Activated naive CD4-positive, alpha-beta T cell treated with anti-CD3 and anti-CD28 coated beads for 36 hours (primary cell): ENCODE results near the gene MACROD2. TPM values are rescaled to one million over a fixed set of nuclear protein-coding genes. Genes with fewer than 3 reads are reported as not detected.

Experiments
- CTCF ChIA-PET: fragments of 350-600 bp; sonication (Branson Sonifier 250); formaldehyde crosslinking; loops from one replicate; lab custom pipeline; 2021; ENCODE audit warnings: antibody characterized with exemption; lab: Charles Lee
- DNase-seq: peaks from one replicate; pipeline ENCODE4 v3.0.0-alpha.2; 2020
- H3K27ac Mint-ChIP-seq: one replicate; pipeline ENCODE4 v1.8.0; 2021; ENCODE audit warnings: mild to moderate bottlenecking, mixed read lengths
- H3K27me3 Mint-ChIP-seq: one replicate; pipeline ENCODE4 v1.8.0; 2021; ENCODE audit warnings: low read depth, mixed read lengths
- H3K36me3 Mint-ChIP-seq: one replicate; pipeline ENCODE4 v1.8.0; 2021; ENCODE audit warnings: low read depth, mixed read lengths
- H3K4me1 Mint-ChIP-seq: one replicate; pipeline ENCODE4 v1.8.0; 2021; ENCODE audit warnings: low read depth, mixed read lengths
- H3K4me3 Mint-ChIP-seq: one replicate; pipeline ENCODE4 v1.8.0; 2021; ENCODE audit warnings: mild to moderate bottlenecking, moderate library complexity, mixed read lengths
- H3K9me3 Mint-ChIP-seq: one replicate; pipeline ENCODE4 v1.8.0; 2021; ENCODE audit warnings: mixed read lengths
- intact Hi-C: fragments of 100-400 bp; cut with micrococcal nuclease; formaldehyde crosslinking; loops from one replicate; pipeline ENCODE4 v1.15.1; 2023
- total RNA-seq, 2 experiments: library from RNA; stranded (reverse); gene quantifications; one replicate each; pipeline ENCODE4 v1.2.3, GENCODE V29; 2021

Gene MACROD2
- total RNA-seq, 2 experiments from 2014 or later, result not detected

DNA sequence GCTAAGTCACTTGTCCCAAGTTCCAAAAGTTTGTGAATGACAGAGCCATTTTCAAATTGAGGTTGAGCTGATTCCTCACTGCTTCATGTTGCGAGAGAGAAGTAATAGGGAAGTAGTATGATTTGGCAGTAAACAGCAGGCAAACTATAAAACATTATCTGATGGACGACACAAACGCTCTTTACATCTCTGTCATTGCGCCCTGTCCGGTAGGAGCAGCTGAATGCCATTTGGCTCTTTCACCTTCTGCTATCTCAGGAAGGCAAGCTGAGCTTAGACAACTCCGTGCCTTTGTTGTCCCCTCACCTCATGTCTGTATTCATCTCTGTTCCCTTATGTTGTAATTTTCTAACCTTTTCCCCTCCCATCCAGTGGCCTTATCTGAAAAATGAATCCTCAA is 782.8 kb downstream of the MACROD2 start:
- Mint-ChIP-seq H3K36me3 (no peaks in the 10 kb centered on the region), H3K27ac (no peak overlapping the region), H3K9me3 (peaks cover 9% of the 10 kb centered on the region), H3K4me1 (no peaks in the 10 kb centered on the region), H3K27me3 (no peaks in the 10 kb centered on the region), H3K4me3 (no peak overlapping the region)
- CTCF ChIA-PET, result interaction anchor here (0.6 kb wide), 1 partner anchor 516 kb away, joined by 4 read pairs; no protein-coding TSS in a partner anchor
- no peak for DNase-seq
- intact Hi-C loops, result no loop called here

DNA sequence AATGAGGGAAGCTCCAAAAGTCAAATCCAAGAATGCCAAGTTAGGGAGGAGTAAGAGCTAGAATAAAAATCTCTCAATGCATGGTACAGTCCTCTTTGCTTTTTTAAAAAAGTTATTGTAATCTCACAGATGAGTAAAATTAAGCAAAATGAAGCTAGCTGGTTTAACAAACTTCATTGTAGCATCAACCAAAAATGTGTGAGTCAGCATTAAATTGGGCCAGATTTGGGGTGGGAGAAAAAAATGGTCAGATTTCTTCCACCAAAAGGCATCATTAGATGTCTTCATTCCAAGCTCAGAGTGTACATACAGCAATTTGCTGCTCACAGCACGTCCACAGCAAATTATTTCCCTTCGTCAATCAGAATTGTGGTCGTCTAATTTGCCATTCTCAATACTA is 783.6 kb downstream of the MACROD2 start:
- no peak overlapping the region for H3K4me3 Mint-ChIP-seq
- H3K27me3 Mint-ChIP-seq, result no peaks in the 10 kb centered on the region
- CTCF ChIA-PET, result no interaction called here
- H3K27ac Mint-ChIP-seq, result no peak overlapping the region
- no peak for DNase-seq
- intact Hi-C loops, result no loop called here
- H3K36me3 Mint-ChIP-seq, result no peaks in the 10 kb centered on the region
- H3K9me3 Mint-ChIP-seq, result peaks cover 9% of the 10 kb centered on the region
- H3K4me1 Mint-ChIP-seq, result no peaks in the 10 kb centered on the region

DNA sequence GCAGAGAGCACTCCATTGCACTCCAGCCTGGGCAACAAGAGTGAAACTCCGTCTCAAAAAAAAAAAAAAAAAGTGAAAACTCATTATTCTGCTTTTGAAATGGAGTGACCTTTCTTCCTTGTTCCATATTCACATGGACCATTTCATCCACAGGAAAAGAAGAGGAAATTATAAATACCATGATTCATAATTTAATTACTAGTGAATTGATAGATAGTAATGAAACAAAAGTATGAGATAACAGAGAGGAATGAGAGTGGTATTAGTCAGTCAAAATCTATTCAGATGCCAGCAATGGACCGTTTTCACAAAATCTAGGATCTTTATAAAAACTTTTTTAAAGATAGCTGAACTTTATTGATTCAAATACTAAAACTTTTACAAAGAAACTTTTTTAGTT is 785.2 kb downstream of the MACROD2 start:
- Mint-ChIP-seq H3K36me3 (no peaks in the 10 kb centered on the region), H3K9me3 (peaks cover 5% of the 10 kb centered on the region), H3K4me3 (no peak overlapping the region), H3K4me1 (no peaks in the 10 kb centered on the region), H3K27ac (no peak overlapping the region), H3K27me3 (no peaks in the 10 kb centered on the region)
- no peak for DNase-seq
- intact Hi-C loops, result no loop called here
- CTCF ChIA-PET, result interaction anchor here (0.5 kb wide), 1 partner anchor 1009 kb away, joined by 3 read pairs; no protein-coding TSS in a partner anchor

DNA sequence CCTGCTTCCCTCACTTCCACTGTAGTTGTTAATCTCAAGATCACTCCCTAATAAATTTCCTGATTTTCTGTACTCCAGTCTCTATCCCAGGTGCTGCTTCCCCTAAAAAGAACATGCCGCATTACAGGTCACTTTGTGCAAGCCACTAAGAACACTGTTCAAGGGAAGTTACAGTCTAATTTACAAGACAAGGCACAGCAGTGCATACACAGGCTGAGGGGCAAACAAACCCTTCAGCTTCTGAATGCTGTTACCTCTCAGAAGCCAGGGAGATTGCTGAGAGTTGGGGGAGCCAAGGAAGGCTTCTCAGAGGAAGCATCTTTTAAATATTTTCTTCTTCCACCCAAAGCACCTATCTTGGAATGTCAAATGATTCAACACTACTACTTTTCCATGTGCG is 787.4 kb downstream of the MACROD2 start:
- DNase-seq, result no peak
- Mint-ChIP-seq H3K27me3 (no peaks in the 10 kb centered on the region), H3K4me1 (no peaks in the 10 kb centered on the region), H3K4me3 (no peak overlapping the region), H3K27ac (no peak overlapping the region), H3K9me3 (peaks cover 11% of the 10 kb centered on the region), H3K36me3 (no peaks in the 10 kb centered on the region)
- intact Hi-C loops, result no loop called here
- CTCF ChIA-PET, result no interaction called here

DNA sequence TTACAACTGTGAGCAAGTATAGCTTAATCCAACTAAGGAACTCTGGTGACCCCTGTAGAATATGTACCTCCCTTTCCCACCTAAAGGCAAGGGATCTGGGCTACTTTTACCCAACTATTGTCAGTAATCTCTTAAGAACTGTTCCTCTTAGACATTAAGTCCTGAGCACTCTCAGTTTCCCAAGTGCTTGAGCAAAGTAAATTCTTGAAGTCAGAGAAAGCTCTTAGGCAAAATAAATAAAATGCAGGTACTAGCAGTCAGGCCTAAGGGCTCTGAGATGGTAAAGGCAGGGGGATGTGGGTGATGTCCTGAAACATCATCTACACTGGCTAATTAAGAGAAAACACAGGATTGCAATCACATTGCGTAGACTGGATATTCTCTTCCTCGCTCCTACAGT is 788.5 kb downstream of the MACROD2 start:
- Mint-ChIP-seq H3K36me3 (no peaks in the 10 kb centered on the region), H3K4me1 (no peaks in the 10 kb centered on the region), H3K4me3 (no peak overlapping the region), H3K9me3 (peaks cover 7% of the 10 kb centered on the region), H3K27ac (no peak overlapping the region), H3K27me3 (no peaks in the 10 kb centered on the region)
- CTCF ChIA-PET, result interaction anchor here (0.5 kb wide), 1 partner anchor 573 kb away, joined by 3 read pairs; no protein-coding TSS in a partner anchor
- intact Hi-C loops, result no loop called here
- DNase-seq, result no peak

DNA sequence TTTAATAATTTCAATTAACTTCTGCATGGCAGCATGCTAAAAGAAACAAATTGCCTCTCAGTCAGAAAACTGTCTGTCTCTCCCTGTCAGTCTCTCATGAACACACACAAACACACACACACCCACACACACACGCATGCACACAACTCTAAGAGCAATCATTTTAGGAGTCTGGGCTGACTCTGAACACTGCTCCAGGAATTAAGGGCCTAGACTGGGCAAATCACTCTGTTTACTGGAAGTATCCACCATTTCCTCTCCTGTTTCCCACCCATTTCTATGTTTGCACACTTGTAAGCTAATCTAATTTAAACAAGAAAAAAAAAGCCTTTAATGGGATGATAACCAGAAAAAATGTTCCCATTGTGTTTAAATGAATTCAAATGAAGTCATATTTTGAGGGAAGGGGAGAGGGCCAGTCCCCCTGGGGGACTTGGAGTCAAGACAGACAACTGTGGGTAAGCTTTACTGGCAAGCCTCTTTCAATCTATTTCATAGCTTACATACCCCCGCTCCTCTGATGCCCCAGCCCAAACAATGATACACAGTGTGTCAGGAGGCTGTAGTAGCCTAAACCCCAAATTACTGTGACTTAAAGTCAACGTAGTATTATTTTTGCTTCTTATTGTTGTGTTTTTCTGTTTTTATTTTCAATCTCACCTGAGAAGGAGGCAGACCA is 789.9 kb downstream of the MACROD2 start:
- Mint-ChIP-seq H3K27ac (no peak overlapping the region), H3K36me3 (no peaks in the 10 kb centered on the region), H3K4me1 (no peaks in the 10 kb centered on the region), H3K4me3 (no peak overlapping the region), H3K27me3 (no peaks in the 10 kb centered on the region), H3K9me3 (peaks cover 6% of the 10 kb centered on the region)
- intact Hi-C loops, result no loop called here
- CTCF ChIA-PET, result no interaction called here
- DNase-seq, result no peak

DNA sequence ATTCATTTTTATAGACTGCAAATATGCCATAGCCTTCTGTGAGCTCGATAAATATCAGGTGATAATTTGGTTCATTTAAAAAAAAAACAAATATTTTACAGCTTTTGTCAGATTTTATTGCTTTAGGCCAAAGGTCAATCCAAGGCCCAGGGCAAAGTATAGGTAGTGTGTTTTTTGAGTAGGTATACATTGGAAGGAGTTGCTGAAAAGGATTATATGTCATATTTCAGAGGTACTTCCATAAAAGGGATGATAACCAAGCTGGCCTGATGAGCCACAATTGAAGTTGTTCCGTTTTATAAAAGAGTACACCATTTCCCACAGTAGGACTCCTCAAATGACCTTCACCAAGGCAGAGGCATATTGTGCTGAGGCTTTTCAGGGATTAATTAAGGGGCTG is 794.9 kb downstream of the MACROD2 start:
- CTCF ChIA-PET, result no interaction called here
- no peaks in the 10 kb centered on the region for H3K4me1 Mint-ChIP-seq
- no peak for DNase-seq
- H3K4me3 Mint-ChIP-seq, result no peak overlapping the region
- H3K27ac Mint-ChIP-seq, result no peak overlapping the region
- intact Hi-C loops, result no loop called here
- no peaks in the 10 kb centered on the region for H3K36me3 Mint-ChIP-seq
- peaks cover 9% of the 10 kb centered on the region for H3K9me3 Mint-ChIP-seq
- H3K27me3 Mint-ChIP-seq, result no peaks in the 10 kb centered on the region

DNA sequence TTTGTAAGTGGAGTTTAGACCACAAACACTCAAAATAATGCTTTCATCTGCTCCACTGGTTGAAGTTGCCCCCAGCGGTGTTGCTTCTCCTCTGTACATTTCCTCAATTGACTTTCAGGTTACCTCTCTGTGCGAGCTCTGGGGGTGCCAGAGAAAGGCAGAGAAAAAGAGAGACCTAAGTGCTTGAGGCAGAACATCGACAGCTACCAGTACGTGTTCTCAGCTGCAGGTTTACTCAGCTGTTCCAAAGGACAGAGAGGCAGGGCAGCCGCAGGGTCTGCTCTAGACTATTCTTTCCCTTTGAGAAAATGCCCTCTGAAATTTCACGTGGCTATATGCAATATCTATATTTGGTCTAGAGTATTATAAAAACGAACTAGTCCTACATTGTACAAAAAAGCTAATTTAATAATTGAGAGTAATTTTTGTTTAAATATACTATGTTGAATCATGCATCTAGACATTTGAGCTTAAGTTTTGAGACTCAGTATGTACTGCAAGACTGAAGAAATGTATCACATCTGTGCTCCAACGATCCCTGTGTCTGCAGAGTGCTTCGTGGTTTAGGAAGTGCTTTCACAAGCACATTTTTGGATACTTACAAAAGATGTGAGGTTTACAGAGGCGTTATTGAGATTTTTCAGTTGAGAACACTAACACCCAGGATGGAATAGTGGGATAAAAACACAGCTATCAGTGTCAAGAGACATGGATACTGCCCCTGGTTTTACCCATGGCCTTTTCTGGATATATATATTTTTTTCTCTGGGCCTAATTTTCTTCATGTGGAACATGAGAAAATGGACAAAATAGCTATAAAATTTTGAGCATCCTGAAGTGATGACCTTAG is 795.7 kb downstream of the MACROD2 start:
- Mint-ChIP-seq H3K27me3 (no peaks in the 10 kb centered on the region), H3K36me3 (no peaks in the 10 kb centered on the region), H3K4me1 (no peaks in the 10 kb centered on the region), H3K9me3 (peaks cover 11% of the 10 kb centered on the region), H3K4me3 (no peak overlapping the region), H3K27ac (no peak overlapping the region)
- DNase-seq, result no peak
- intact Hi-C loops, result no loop called here
- CTCF ChIA-PET, result interaction anchor here (0.6 to 1.0 kb wide), 2 partner anchors 162 to 743 kb away, joined by 3 read pairs; no protein-coding TSS in a partner anchor

DNA sequence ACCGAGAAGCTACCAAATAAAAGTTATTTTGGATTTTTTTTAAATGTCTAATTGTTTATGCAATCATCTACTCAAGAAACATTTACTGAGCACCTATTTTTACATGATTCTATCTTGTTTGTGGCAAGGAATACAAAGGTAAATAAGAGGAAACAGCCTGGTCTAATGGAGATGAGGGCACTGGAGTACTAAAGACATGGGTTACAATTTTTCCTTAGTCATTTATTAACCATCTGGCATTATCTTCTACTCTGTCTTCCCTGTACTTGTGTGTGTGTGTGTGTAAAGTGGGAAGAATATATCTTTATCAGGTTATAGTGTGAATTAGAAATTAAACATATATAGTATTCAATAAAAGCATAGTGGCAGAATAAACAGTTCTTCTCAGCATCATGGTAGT is 797.6 kb downstream of the MACROD2 start:
- no peak overlapping the region for H3K27ac Mint-ChIP-seq
- CTCF ChIA-PET, result no interaction called here
- no peaks in the 10 kb centered on the region for H3K27me3 Mint-ChIP-seq
- no peaks in the 10 kb centered on the region for H3K4me1 Mint-ChIP-seq
- no peaks in the 10 kb centered on the region for H3K36me3 Mint-ChIP-seq
- DNase-seq, result no peak
- intact Hi-C loops, result no loop called here
- peaks cover 5% of the 10 kb centered on the region for H3K9me3 Mint-ChIP-seq
- no peak overlapping the region for H3K4me3 Mint-ChIP-seq

DNA sequence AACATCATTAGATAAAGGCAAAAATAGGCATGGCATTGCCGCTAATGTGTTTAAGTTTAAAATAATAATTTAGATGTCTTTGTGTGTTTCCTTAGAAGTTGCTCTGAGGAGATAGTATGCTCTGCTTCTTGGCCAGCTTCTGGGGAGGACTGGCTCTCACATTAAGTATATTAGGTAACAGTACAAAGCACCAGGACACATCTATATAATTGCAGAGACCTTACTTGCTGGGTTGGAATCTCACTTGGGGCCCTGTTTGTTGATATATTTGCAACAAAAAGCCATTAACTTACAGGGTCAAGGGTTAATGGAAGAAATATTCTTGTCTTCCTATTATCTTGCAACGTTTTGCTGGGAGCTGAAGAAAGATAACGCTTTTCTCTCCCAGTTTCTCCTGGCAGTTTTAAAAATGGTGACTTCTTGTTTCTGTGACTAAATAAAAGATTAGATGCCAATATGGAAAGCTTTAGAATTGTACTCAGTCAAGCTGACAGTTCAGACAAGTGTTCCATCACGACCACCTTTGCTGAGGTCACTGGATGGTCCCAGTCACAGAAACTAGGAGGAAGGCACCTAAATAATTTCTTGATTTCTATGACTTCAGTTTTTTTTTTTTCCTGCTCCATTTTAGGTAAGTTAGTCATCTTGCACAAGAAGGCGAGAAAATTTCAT is 804.4 kb downstream of the MACROD2 start:
- no peaks in the 10 kb centered on the region for H3K27me3 Mint-ChIP-seq
- H3K36me3 Mint-ChIP-seq, result no peaks in the 10 kb centered on the region
- no peak overlapping the region for H3K27ac Mint-ChIP-seq
- no peak overlapping the region for H3K4me3 Mint-ChIP-seq
- DNase-seq, result no peak
- CTCF ChIA-PET, result no interaction called here
- intact Hi-C loops, result no loop called here
- H3K4me1 Mint-ChIP-seq, result no peaks in the 10 kb centered on the region
- H3K9me3 Mint-ChIP-seq, result peaks cover 4% of the 10 kb centered on the region

DNA sequence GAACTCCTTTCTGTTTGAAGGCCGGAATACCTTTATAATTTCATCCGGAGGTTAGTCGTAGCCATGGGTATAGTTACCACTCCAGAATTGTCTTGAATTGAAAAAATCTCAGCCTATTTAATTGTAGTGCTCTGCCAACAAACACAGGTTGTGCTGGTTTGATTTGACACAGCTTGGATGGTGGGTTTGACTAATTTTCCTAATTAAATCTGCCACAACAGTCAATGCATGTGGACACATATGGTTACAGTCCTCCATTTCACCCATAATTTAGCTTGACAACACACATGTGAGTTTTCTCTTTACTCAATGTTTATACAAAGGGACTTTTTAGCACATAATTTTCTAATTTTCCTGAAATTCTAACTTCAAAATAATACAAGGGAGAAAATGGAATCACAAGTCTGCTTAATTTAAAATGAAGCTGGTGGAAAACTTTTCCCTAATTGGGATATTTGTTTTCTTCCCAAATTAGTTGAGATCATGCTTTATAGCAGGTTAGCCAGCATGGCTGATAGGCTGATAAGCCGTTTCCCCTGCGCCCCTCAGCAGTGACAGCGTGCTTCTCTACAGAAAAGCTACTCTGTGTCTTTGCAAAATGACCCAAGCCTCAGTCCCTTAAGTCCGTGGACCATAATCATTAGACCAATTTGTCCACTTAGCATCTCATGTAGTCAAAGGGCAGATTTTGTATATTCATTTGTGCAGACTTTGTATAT is 805.5 kb downstream of the MACROD2 start:
- Mint-ChIP-seq H3K4me3 (no peak overlapping the region), H3K27me3 (no peaks in the 10 kb centered on the region), H3K4me1 (no peaks in the 10 kb centered on the region), H3K27ac (no peak overlapping the region), H3K9me3 (peaks cover 2% of the 10 kb centered on the region), H3K36me3 (no peaks in the 10 kb centered on the region)
- intact Hi-C loops, result no loop called here
- CTCF ChIA-PET, result no interaction called here
- no peak for DNase-seq
